ENCODE measurements around the gene CDC42BPB. TPM values are rescaled to one million over a fixed set of nuclear protein-coding genes. Genes with fewer than 3 reads are reported as not detected.

CDC42BPB gene, protein sequence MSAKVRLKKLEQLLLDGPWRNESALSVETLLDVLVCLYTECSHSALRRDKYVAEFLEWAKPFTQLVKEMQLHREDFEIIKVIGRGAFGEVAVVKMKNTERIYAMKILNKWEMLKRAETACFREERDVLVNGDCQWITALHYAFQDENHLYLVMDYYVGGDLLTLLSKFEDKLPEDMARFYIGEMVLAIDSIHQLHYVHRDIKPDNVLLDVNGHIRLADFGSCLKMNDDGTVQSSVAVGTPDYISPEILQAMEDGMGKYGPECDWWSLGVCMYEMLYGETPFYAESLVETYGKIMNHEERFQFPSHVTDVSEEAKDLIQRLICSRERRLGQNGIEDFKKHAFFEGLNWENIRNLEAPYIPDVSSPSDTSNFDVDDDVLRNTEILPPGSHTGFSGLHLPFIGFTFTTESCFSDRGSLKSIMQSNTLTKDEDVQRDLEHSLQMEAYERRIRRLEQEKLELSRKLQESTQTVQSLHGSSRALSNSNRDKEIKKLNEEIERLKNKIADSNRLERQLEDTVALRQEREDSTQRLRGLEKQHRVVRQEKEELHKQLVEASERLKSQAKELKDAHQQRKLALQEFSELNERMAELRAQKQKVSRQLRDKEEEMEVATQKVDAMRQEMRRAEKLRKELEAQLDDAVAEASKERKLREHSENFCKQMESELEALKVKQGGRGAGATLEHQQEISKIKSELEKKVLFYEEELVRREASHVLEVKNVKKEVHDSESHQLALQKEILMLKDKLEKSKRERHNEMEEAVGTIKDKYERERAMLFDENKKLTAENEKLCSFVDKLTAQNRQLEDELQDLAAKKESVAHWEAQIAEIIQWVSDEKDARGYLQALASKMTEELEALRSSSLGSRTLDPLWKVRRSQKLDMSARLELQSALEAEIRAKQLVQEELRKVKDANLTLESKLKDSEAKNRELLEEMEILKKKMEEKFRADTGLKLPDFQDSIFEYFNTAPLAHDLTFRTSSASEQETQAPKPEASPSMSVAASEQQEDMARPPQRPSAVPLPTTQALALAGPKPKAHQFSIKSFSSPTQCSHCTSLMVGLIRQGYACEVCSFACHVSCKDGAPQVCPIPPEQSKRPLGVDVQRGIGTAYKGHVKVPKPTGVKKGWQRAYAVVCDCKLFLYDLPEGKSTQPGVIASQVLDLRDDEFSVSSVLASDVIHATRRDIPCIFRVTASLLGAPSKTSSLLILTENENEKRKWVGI (N-terminal part only)
- 73.9 and 94.5 TPM in 2 replicates for total RNA-seq

DNA sequence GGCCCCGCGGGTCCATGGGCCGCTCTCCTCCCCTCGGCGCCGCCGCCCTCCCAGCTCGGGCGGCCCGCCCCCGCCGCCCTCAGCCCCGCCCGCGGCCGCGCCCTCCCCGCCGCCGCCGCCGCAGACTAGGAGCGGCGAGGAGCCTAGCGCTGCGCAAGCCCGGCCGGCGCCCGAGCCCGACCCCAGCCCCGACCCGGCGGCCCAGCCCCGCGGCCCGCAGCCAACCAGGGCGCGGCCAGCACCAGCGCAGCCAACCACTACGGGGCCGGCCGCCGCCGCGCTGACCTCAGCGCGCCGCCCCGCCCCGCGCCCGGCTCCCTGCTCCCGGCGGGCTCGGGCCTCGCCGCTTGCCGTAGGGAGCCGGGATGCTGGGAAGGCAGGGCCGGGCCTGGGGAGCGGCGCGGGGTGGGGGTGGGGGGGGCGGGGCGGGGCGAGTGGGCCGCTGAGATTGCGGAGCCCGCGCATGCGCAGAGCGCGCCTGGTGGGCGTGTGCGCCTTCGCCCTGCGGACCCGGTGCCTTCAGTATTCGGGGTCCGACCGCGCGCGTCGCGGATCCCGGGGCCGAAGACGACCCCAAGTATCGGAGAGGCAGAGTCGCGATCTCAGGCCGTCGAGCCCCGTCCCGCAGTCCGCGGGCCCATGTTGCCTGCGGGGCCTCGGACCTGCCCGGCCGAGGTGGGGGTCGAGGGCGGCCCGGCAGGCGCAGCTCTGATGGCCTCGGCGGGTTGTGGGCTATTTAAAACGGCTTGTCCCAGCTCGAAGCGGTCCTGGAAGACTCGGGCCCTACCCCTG is at the start of gene CDC42BPB:
TSS of gene CDC42BPB (minus strand) at position 178 of the 792 bp plus-strand sequence. CDS start 376 bp downstream, outside the sequence.

DNA sequence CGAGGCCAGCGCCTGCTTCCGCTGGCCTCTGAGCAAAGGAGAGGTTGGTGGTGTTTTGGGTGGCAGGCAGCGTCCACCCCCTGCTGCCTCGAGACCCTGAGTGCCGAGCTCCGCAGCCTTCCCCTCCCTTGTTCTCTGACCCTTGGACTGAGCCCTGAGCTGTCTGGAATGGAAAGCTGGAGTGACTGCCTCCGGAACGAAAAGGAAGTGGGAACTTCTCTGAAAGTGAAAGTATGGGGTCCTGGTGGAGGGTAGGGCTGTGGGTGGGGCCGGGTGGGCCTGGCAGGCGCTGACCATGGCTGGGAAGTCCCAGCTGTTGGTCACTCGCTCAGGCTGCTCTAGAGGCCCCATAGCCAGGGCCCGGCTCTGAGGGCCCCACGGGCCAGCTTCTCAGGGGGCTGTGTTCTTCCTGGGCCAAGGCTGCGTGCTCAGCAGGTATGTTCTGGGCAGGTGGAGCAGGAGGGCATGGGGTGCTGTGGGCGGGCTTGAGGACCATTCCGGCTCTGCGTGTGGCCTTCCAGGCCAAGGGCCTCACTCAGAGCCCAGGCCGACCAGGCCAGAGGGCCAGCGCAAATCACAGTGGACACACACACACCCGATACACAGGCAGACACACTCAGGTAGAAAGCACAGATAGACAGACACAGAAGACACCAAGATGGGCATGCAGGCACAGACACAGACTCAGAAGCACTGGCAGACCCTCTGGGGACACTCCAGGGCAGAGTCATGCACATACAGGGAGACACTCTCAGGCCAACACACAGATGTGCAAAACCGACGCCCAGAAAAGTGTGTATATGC is 37.3 kb upstream of the CDC42BPB start, which contains the start of gene EXOC3L4:
TSS of gene EXOC3L4 (plus strand) at position 320 of the 804 bp plus-strand sequence. CDS start 5,495 bp downstream, outside the sequence.

GRCh38 chr14:103084021-103084919 is 26.9 kb upstream of the CDC42BPB start, which contains the start of gene LBHD2:
Gene LBHD2 (plus strand): TSS chr14:103084210. CDS start chr14:103086013, 1,803 bp downstream.

DNA sequence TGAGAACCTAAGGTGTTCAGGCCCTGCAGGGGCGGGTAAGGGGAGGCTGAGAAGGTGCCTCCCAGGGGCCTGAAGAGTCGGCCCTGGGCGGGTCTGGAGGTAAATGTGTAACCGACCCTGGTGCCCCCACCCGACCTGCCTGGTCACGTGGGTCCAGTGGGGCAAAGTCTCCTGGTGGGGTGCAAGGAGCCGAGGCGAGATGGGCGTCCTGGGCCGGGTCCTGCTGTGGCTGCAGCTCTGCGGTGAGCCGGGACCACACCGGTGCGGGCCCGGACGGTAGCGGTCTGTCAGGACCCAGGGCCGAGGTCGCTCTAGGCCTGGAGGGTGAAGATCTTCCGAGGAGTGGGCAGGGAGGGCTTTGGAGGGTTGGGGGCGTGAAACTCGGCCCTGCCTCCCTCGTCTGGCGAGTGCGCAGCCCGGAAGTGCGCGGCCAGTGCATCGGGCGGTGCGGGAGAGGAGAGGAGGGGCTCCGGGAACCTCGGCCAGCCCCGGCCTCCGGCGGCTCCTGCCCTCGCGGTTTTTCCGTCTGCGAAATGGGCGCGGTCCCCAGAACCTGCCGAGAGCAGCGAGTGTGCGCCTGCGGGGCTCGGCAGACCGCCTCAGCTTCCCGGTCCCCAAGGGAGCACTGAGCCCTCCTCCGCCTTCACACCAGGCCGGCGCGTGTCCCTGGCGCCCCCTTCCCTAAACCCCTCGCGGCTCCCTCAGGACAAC is 134.7 kb downstream of the CDC42BPB start, which contains the start of gene AMN:
TSS of gene AMN (plus strand) at position 174 of the 711 bp plus-strand sequence. CDS start at position 200, 26 bp downstream.

Other genes with a start within 250 kb of the CDC42BPB start
- gene AMN, start 134.9 kb downstream of the CDC42BPB start, total RNA-seq: under 0.01 and 0.56 TPM in 2 replicates
- gene LBHD2, start 26.7 kb upstream of the CDC42BPB start, total RNA-seq: not detected in 2 replicates
- under 0.01 and 0.56 TPM in 2 replicates for gene EXOC3L4, start 37.2 kb upstream of the CDC42BPB start, total RNA-seq
- gene TNFAIP2, start 65.9 kb upstream of the CDC42BPB start, total RNA-seq: 43.5 and 72.4 TPM in 2 replicates